Neuron (in vitro differentiated cells): Measurements from ENCODE around the gene ZYX.
"Not testable (repeated sequence)": the region's sequence is repeated elsewhere in the genome, so short reads cannot be mapped to it uniquely, and the experiment has no call there.

Experiments used
- H2AFZ ChIP-seq: one replicate; pipeline ENCODE4 v1.6.1; 2013; ENCODE audit warnings: low read depth, mild to moderate bottlenecking, inconsistent platforms, low read length, moderate library complexity
- H3K27me3 ChIP-seq: one replicate; pipeline ENCODE4 v1.6.1; 2013; ENCODE audit warnings: low read length; ENCODE audit not compliant: insufficient read depth
- H3K36me3 ChIP-seq: one replicate; pipeline ENCODE4 v1.6.1; 2013; ENCODE audit warnings: low read length; ENCODE audit not compliant: insufficient read depth
- H3K4me1 ChIP-seq: one replicate; pipeline ENCODE4 v1.6.1; 2013; ENCODE audit warnings: low read length; ENCODE audit not compliant: insufficient read depth
- H3K4me3 ChIP-seq: 2 replicates; pipeline ENCODE4 v1.5.1; 2013; ENCODE audit warnings: mild to moderate bottlenecking, low read length, moderate library complexity
- H3K9me3 ChIP-seq: one replicate; pipeline ENCODE4 v1.6.1; 2013; ENCODE audit warnings: low read length

The ZYX gene

GRCh38 chr7:143415209-143415608 lies 34.1 kb downstream of the ZYX start:
- H2AFZ ChIP-seq, H3K4me3 ChIP-seq, H3K9me3 ChIP-seq, H3K36me3 ChIP-seq, H3K27me3 ChIP-seq, H3K4me1 ChIP-seq: not testable (repeated sequence)

- H3K4me3 ChIP-seq, result no peak overlapping the region
- H3K9me3 ChIP-seq, result no peaks in the 10 kb centered on the region
- no peaks in the 10 kb centered on the region for H3K36me3 ChIP-seq
- H3K27me3 ChIP-seq, result peaks cover 4% of the 10 kb centered on the region
- no peak overlapping the region for H2AFZ ChIP-seq
- H3K4me1 ChIP-seq, result no peaks in the 10 kb centered on the region
Observed at GRCh38 chr7:143415742-143416397, 34.7 kb downstream of the ZYX start.

- no peaks in the 10 kb centered on the region for H3K4me1 ChIP-seq
- H3K9me3 ChIP-seq, result no peaks in the 10 kb centered on the region
- H3K27me3 ChIP-seq, result peaks cover 4% of the 10 kb centered on the region
- no peak overlapping the region for H3K4me3 ChIP-seq
- H3K36me3 ChIP-seq, result no peaks in the 10 kb centered on the region
- H2AFZ ChIP-seq, result no peak overlapping the region
Observed at GRCh38 chr7:143416565-143417149, 35.5 kb downstream of the ZYX start.

GRCh38 chr7:143417734-143418383 lies 36.7 kb downstream of the ZYX start:
- Histone ChIP-seq H3K9me3 (no peaks in the 10 kb centered on the region), H3K4me1 (no peaks in the 10 kb centered on the region), H2AFZ (no peak overlapping the region), H3K27me3 (peaks cover 4% of the 10 kb centered on the region), H3K4me3 (no peak overlapping the region), H3K36me3 (no peaks in the 10 kb centered on the region)

DNA sequence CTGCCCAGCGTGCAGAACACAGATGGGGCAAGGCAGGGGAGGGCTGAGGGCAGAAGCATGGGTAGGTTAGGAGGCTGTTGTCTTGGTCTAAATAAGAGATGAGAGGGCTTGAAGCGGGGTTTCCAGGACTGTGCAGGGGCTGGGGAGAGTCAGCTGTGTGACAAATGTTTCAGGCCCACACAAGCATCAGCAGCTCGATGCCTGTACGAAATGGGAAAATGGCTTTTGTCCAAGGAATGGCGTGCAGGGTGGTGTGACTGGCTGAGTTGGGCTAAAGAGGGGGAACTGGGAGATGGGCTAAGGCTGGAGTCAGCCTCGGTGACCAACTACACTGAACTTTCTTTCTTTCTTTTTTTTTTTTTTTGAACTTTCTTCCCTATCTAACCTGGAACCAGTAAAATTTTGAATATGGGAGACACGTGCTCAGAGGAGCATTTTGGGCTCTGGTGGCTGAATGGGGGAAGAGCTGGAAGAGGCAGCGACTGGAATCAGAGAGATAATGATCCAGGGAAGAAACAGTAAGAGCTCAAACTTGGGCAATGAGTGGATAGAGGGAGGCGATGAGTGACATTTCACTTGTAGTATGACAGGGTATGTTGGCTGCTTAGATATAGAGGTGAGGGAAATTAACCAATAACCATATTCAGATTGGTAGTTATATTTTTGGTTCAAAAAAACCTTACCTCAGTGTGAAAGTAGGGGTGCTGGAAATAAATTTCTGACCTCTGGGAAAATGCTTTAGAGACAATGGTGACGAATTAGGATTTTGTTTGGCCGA lies 37.7 kb downstream of the ZYX start:
- Histone ChIP-seq H3K9me3 (no peaks in the 10 kb centered on the region), H3K4me1 (no peaks in the 10 kb centered on the region), H3K4me3 (no peak overlapping the region), H3K27me3 (peaks cover 4% of the 10 kb centered on the region), H3K36me3 (no peaks in the 10 kb centered on the region), H2AFZ (no peak overlapping the region)

DNA sequence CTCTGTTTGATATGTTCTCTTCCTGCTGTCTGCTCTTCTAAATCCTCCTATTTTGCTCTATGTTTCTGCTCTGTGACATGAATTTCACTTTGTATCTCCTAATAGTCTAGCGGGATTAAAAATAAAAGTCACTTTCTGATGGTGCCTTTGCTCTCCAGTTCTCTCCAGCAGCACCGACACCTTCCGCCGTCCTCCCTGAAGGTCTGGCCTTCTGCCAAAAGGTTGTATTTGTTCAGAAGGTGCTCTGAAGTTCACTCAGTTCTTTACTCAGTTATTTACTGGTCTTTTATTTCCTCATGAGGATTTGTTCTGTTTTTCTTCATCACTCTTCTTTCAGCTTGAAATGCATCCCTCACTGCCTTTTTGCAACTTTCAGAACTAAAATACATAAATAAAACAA lies 38.7 kb downstream of the ZYX start:
- H3K9me3 ChIP-seq, result no peaks in the 10 kb centered on the region
- H2AFZ ChIP-seq, result no peak overlapping the region
- no peaks in the 10 kb centered on the region for H3K36me3 ChIP-seq
- no peak overlapping the region for H3K4me3 ChIP-seq
- no peaks in the 10 kb centered on the region for H3K4me1 ChIP-seq
- peaks cover 4% of the 10 kb centered on the region for H3K27me3 ChIP-seq

- H3K9me3 ChIP-seq, H3K4me1 ChIP-seq, H3K36me3 ChIP-seq, H3K4me3 ChIP-seq, H3K27me3 ChIP-seq, H2AFZ ChIP-seq: not testable (repeated sequence)
Observed at GRCh38 chr7:143420624-143421023, 39.5 kb downstream of the ZYX start.

DNA sequence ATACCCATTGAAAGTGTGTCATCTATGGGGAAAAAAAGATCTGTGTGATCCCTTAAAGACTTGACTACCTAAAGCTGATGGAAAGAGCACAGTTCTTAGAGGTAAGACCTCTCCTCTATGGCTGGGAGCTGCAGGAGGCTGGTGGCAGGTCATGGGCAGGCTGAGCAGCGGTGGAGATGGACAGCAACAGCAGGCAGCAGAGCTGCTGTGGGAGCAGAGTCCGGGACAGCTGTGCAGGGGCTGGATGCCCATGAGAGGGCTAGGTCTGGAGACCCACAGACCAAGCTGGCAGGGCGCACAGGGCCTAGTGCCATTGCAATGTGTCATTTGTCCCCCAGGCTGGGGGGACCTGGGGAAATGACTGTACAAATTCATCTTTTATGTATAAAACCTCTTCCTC lies 40.9 kb downstream of the ZYX start:
- no peaks in the 10 kb centered on the region for H3K9me3 ChIP-seq
- no peak overlapping the region for H2AFZ ChIP-seq
- H3K36me3 ChIP-seq, result no peaks in the 10 kb centered on the region
- no peak overlapping the region for H3K4me3 ChIP-seq
- H3K4me1 ChIP-seq, result no peaks in the 10 kb centered on the region
- H3K27me3 ChIP-seq, result peaks cover 4% of the 10 kb centered on the region

GRCh38 chr7:143424476-143424875 lies 43.3 kb downstream of the ZYX start:
- H3K4me1 ChIP-seq, H2AFZ ChIP-seq, H3K27me3 ChIP-seq, H3K4me3 ChIP-seq, H3K36me3 ChIP-seq, H3K9me3 ChIP-seq: not testable (repeated sequence)

GRCh38 chr7:143426479-143427142 lies 45.5 kb downstream of the ZYX start:
- H3K9me3 ChIP-seq, result no peaks in the 10 kb centered on the region
- H2AFZ ChIP-seq, result no peak overlapping the region
- H3K36me3 ChIP-seq, result no peaks in the 10 kb centered on the region
- no peak overlapping the region for H3K4me3 ChIP-seq
- H3K27me3 ChIP-seq, result no peaks in the 10 kb centered on the region
- no peaks in the 10 kb centered on the region for H3K4me1 ChIP-seq

GRCh38 chr7:143429770-143430698 lies 48.9 kb downstream of the ZYX start:
- no peaks in the 10 kb centered on the region for H3K9me3 ChIP-seq

GRCh38 chr7:143431109-143431508 lies 50.0 kb downstream of the ZYX start:
- H3K27me3 ChIP-seq, result no peaks in the 10 kb centered on the region
- no peak overlapping the region for H2AFZ ChIP-seq

More at GRCh38 chr7:143429770-143430698, 48.9 kb downstream of the ZYX start:
- H3K4me1 ChIP-seq, result no peaks in the 10 kb centered on the region
- H3K36me3 ChIP-seq, result no peaks in the 10 kb centered on the region
- no peak overlapping the region for H2AFZ ChIP-seq
- H3K4me3 ChIP-seq, result no peak overlapping the region
- H3K27me3 ChIP-seq, result no peaks in the 10 kb centered on the region

More at GRCh38 chr7:143431109-143431508, 50.0 kb downstream of the ZYX start:
- Histone ChIP-seq H3K36me3 (no peaks in the 10 kb centered on the region), H3K9me3 (no peaks in the 10 kb centered on the region), H3K4me1 (no peaks in the 10 kb centered on the region), H3K4me3 (no peak overlapping the region)
